ENCODE results near the gene ZNF668.

The ZNF668 gene

GRCh38 chr16:31112711-31113110 is 38.7 kb upstream of the ZNF668 start:
- TF ChIP-seq POLR2AphosphoS5 (IDR thresholded peaks at IDR 0.05; ENCODE audit: borderline replicate concordance, low read depth, low read length) (no peak), FOXP2 (optimal IDR thresholded peaks at IDR 0.05; ENCODE audit: control extremely low read depth, extremely low read length, insufficient read depth) (no peak), EZH2 (IDR thresholded peaks at IDR 0.05) (no peak)
- no peaks in the 10 kb centered on the region for H3K9me3 ChIP-seq (ENCODE audit: low read depth, low read length)
- no peak for DNase-seq (ENCODE audit: low read depth, low spot score)
- no peak overlapping the region for H3K27ac ChIP-seq
- peaks cover 27% of the 10 kb centered on the region; the same call in 1 of the 2 replicates for H3K36me3 ChIP-seq (ENCODE audit: insufficient read depth, low read length)
- no peak overlapping the region for H3K9ac ChIP-seq (ENCODE audit: insufficient read length)
- no peak overlapping the region for H3K4me3 ChIP-seq

- TF ChIP-seq FOXP2 (optimal IDR thresholded peaks at IDR 0.05; ENCODE audit: control extremely low read depth, extremely low read length, insufficient read depth) (no peak), POLR2AphosphoS5 (IDR thresholded peaks at IDR 0.05; ENCODE audit: borderline replicate concordance, low read depth, low read length) (no peak), EZH2 (IDR thresholded peaks at IDR 0.05) (no peak)
Measured at GRCh38 chr16:31111881-31112466, 37.9 kb upstream of the ZNF668 start.

GRCh38 chr16:31110106-31111034 is 36.3 kb upstream of the ZNF668 start:
- no peak overlapping the region for H3K9ac ChIP-seq (ENCODE audit: insufficient read length)
- peaks cover 27% of the 10 kb centered on the region; the same call in 1 of the 2 replicates for H3K36me3 ChIP-seq (ENCODE audit: insufficient read depth, low read length)
- no peak overlapping the region for H3K27ac ChIP-seq
- no peak overlapping the region for H3K4me3 ChIP-seq
- DNase-seq (ENCODE audit: low read depth, low spot score): no peak
- TF ChIP-seq POLR2AphosphoS5 (IDR thresholded peaks at IDR 0.05; ENCODE audit: borderline replicate concordance, low read depth, low read length) (no peak), FOXP2 (optimal IDR thresholded peaks at IDR 0.05; ENCODE audit: control extremely low read depth, extremely low read length, insufficient read depth) (no peak), EZH2 (IDR thresholded peaks at IDR 0.05) (no peak)
- no peaks in the 10 kb centered on the region for H3K9me3 ChIP-seq (ENCODE audit: low read depth, low read length)

More at GRCh38 chr16:31111881-31112466, 37.9 kb upstream of the ZNF668 start:
- no peak overlapping the region for H3K4me3 ChIP-seq
- peaks cover 27% of the 10 kb centered on the region; the same call in 1 of the 2 replicates for H3K36me3 ChIP-seq (ENCODE audit: insufficient read depth, low read length)
- H3K9ac ChIP-seq (ENCODE audit: insufficient read length): no peak overlapping the region
- no peaks in the 10 kb centered on the region for H3K9me3 ChIP-seq (ENCODE audit: low read depth, low read length)
- no peak overlapping the region for H3K27ac ChIP-seq
- no peak for DNase-seq (ENCODE audit: low read depth, low spot score)

GRCh38 chr16:31109622-31110021 is 35.6 kb upstream of the ZNF668 start:
- peaks cover 27% of the 10 kb centered on the region; the same call in 1 of the 2 replicates for H3K36me3 ChIP-seq (ENCODE audit: insufficient read depth, low read length)
- H3K9ac ChIP-seq (ENCODE audit: insufficient read length): no peak overlapping the region
- no peak for DNase-seq (ENCODE audit: low read depth, low spot score)
- H3K27ac ChIP-seq: no peak overlapping the region
- H3K9me3 ChIP-seq (ENCODE audit: low read depth, low read length): no peaks in the 10 kb centered on the region
- no peak overlapping the region for H3K4me3 ChIP-seq
- TF ChIP-seq FOXP2 (optimal IDR thresholded peaks at IDR 0.05; ENCODE audit: control extremely low read depth, extremely low read length, insufficient read depth) (no peak), POLR2AphosphoS5 (IDR thresholded peaks at IDR 0.05; ENCODE audit: borderline replicate concordance, low read depth, low read length) (no peak), EZH2 (IDR thresholded peaks at IDR 0.05) (no peak)

GRCh38 chr16:31108794-31109558 is 34.9 kb upstream of the ZNF668 start:
- Histone ChIP-seq H3K9me3 (ENCODE audit: low read depth, low read length) (no peaks in the 10 kb centered on the region), H3K4me3 (peak overlapping the region; percentile 95), H3K27ac (no peak overlapping the region), H3K36me3 (ENCODE audit: insufficient read depth, low read length) (peaks cover 27% of the 10 kb centered on the region; the same call in 1 of the 2 replicates), H3K9ac (ENCODE audit: insufficient read length) (peak overlapping the region; percentile 81)
- TF ChIP-seq FOXP2 (optimal IDR thresholded peaks at IDR 0.05; ENCODE audit: control extremely low read depth, extremely low read length, insufficient read depth) (no peak), POLR2AphosphoS5 (IDR thresholded peaks at IDR 0.05; ENCODE audit: borderline replicate concordance, low read depth, low read length) (no peak), EZH2 (IDR thresholded peaks at IDR 0.05) (no peak)
- no peak for DNase-seq (ENCODE audit: low read depth, low spot score)

- TF ChIP-seq POLR2AphosphoS5 (IDR thresholded peaks at IDR 0.05; ENCODE audit: borderline replicate concordance, low read depth, low read length) (peak; percentile 73), FOXP2 (optimal IDR thresholded peaks at IDR 0.05; ENCODE audit: control extremely low read depth, extremely low read length, insufficient read depth) (no peak), EZH2 (IDR thresholded peaks at IDR 0.05) (no peak)
- H3K9ac ChIP-seq (ENCODE audit: insufficient read length): peak within 1 kb of the TSS; percentile 81
- H3K27ac ChIP-seq: no peak within 1 kb of the TSS
- H3K36me3 ChIP-seq (ENCODE audit: insufficient read depth, low read length): peaks cover 27% of the 10 kb centered on the region; the same call in 1 of the 2 replicates
- no peak for DNase-seq (ENCODE audit: low read depth, low spot score)
- H3K9me3 ChIP-seq (ENCODE audit: low read depth, low read length): no peaks in the 10 kb centered on the region
- H3K4me3 ChIP-seq: peak within 1 kb of the TSS; percentile 95
Measured at GRCh38 chr16:31108035-31108793, 34.2 kb upstream of the ZNF668 start, which contains the start of gene BCKDK. TSS of gene BCKDK (plus strand) at chr16:31108386. CDS start at chr16:31109224, 838 bp downstream.

GRCh38 chr16:31107465-31107867 is 33.4 kb upstream of the ZNF668 start:
- TF ChIP-seq EZH2 (IDR thresholded peaks at IDR 0.05) (no peak), FOXP2 (optimal IDR thresholded peaks at IDR 0.05; ENCODE audit: control extremely low read depth, extremely low read length, insufficient read depth) (no peak), POLR2AphosphoS5 (IDR thresholded peaks at IDR 0.05; ENCODE audit: borderline replicate concordance, low read depth, low read length) (no peak)
- H3K9me3 ChIP-seq (ENCODE audit: low read depth, low read length): no peaks in the 10 kb centered on the region
- DNase-seq (ENCODE audit: low read depth, low spot score): no peak
- no peak overlapping the region for H3K9ac ChIP-seq (ENCODE audit: insufficient read length)
- H3K4me3 ChIP-seq: no peak overlapping the region; the same call in 1 of the 2 replicates
- H3K36me3 ChIP-seq (ENCODE audit: insufficient read depth, low read length): peaks cover 26% of the 10 kb centered on the region; the same call in 1 of the 2 replicates
- no peak overlapping the region for H3K27ac ChIP-seq
